Measurements from ENCODE around the gene NUP98.

GRCh38 chr11:3703383-3703782 is 94.0 kb downstream of the NUP98 start:
- TF ChIP-seq CTCF (IDR thresholded peaks at IDR 0.05 in 4 of 5, conservative IDR thresholded peaks at IDR 0.05 in 1 of 5) (no peak), POLR2A (IDR thresholded peaks at IDR 0.05) (no peak)

Data from gastrocnemius medialis (tissue), 4 donors.